H1 (cell line): Measurements from ENCODE around the gene UBE2G2. TPM values are rescaled to one million over a fixed set of nuclear protein-coding genes. Genes with fewer than 3 reads are reported as not detected.

Source experiments
- CTCF ChIA-PET: fragments of 300-600 bp; sonication (Branson Sonifier 250); formaldehyde crosslinking; loops from one replicate; lab custom pipeline; 2021; ENCODE audit not compliant: partially characterized antibody; lab: Charles Lee
- POLR2A ChIA-PET: fragments of 300-600 bp; sonication (Branson Sonifier 250); formaldehyde crosslinking; loops from one replicate; lab custom pipeline; 2021; ENCODE audit warnings: inconsistent platforms; ENCODE audit not compliant: partially characterized antibody; lab: Charles Lee
- DNase-seq, 2 experiments: peaks; one replicate each; pipeline versions ENCODE4 v3.0.0 to v3.0.0-alpha.2; 2010 to 2022; ENCODE audit warnings: low spot score in 2 of 2, low read depth in 1 of 2, mixed read lengths in 1 of 2
- FAIRE-seq: peaks from 2 replicates; lab custom pipeline; 2011; peaks lifted over from hg19 to GRCh38; lab: Jason Lieb, UNC
- H2AFZ ChIP-seq: 2 replicates; pipeline ENCODE4 v1.8.1; 2012; ENCODE audit warnings: low read length, inconsistent platforms
- H2AK5ac ChIP-seq: 2 replicates; pipeline ENCODE4 v1.6.1; 2013; ENCODE audit warnings: low read depth, low read length
- H2BK120ac ChIP-seq: replicated peaks from 2 replicates; pipeline ENCODE3; 2013; ENCODE audit warnings: low read depth, low read length, inconsistent platforms
- H2BK12ac ChIP-seq: 2 replicates; pipeline ENCODE4 v1.6.1; 2013; ENCODE audit warnings: low read depth, low read length
- H2BK15ac ChIP-seq: 2 replicates; pipeline ENCODE4 v1.6.1; 2013; ENCODE audit warnings: low read length
- H2BK20ac ChIP-seq: 2 replicates; pipeline ENCODE4 v1.6.1; 2013; ENCODE audit warnings: low read length
- H2BK5ac ChIP-seq: 2 replicates; pipeline ENCODE4 v1.6.1; 2013; ENCODE audit warnings: low read depth, low read length
- H3K14ac ChIP-seq: 2 replicates; pipeline ENCODE4 v1.6.1; 2013; ENCODE audit warnings: inconsistent platforms; ENCODE audit not compliant: insufficient read length
- H3K18ac ChIP-seq: 2 replicates; pipeline ENCODE4 v1.6.1; 2013; ENCODE audit warnings: low read length; ENCODE audit errors: extremely low read depth
- H3K23ac ChIP-seq: 2 replicates; pipeline ENCODE4 v1.6.1; 2013; ENCODE audit warnings: inconsistent platforms; ENCODE audit not compliant: insufficient read length
- H3K23me2 ChIP-seq: 2 replicates; pipeline ENCODE4 v1.6.1; 2013; ENCODE audit warnings: low read depth, low read length
- H3K27ac ChIP-seq: 2 replicates; pipeline ENCODE4 v1.6.1; 2011; ENCODE audit warnings: low read depth, low read length, inconsistent platforms
- H3K27me3 ChIP-seq, 4 experiments: replicated peaks in 1 of 4; 1 replicate in 1 of 4; 2 replicates in 3 of 4; pipeline versions ENCODE4 v1.6.1 to v1.8.1; 2011 to 2013; ENCODE audit warnings: low read length in 3 of 4, mild to moderate bottlenecking in 3 of 4, inconsistent platforms in 2 of 4, mixed read lengths in 2 of 4, moderate library complexity in 1 of 4; ENCODE audit not compliant: control insufficient read depth in 3 of 4, insufficient read depth in 3 of 4; ENCODE audit errors: extremely low read depth in 1 of 4
- H3K36me3 ChIP-seq, 4 experiments: 2 replicates each; pipeline versions ENCODE4 v1.6.1 to v1.8.1; 2011 to 2013; ENCODE audit warnings: mild to moderate bottlenecking in 4 of 4, low read length in 3 of 4, moderate library complexity in 2 of 4, control low read depth in 1 of 4, inconsistent platforms in 1 of 4; ENCODE audit not compliant: insufficient read depth in 4 of 4, control insufficient read depth in 2 of 4
- H3K4ac ChIP-seq: replicated peaks from 2 replicates; pipeline ENCODE3; 2013; ENCODE audit warnings: low read length, low read depth, mixed read lengths, inconsistent platforms; ENCODE audit not compliant: insufficient read length
- H3K4me1 ChIP-seq, 4 experiments: replicated peaks in 1 of 4; 1 replicate in 1 of 4; 2 replicates in 3 of 4; pipeline versions ENCODE4 v1.6.1 to v1.8.1; 2011 to 2013; ENCODE audit warnings: low read length in 3 of 4, inconsistent platforms in 2 of 4, mixed read lengths in 1 of 4; ENCODE audit not compliant: insufficient read depth in 4 of 4, control insufficient read depth in 3 of 4
- H3K4me2 ChIP-seq, 2 experiments: 2 replicates each; pipeline versions ENCODE4 v1.6.1 to v1.8.1; 2011 to 2013; ENCODE audit warnings: low read depth in 2 of 2, low read length in 2 of 2, control low read depth in 1 of 2, inconsistent platforms in 1 of 2, mild to moderate bottlenecking in 1 of 2; ENCODE audit not compliant: insufficient read depth in 1 of 2
- H3K4me3 ChIP-seq, 4 experiments: fragments of 200-600, 300-600 bp in 1 of 4; sonication (generic), shearing (Covaris generic), sonication (Bioruptor Twin) in 1 of 4; 2 replicates each; pipeline versions ENCODE4 v1.5.1 to v1.8.1; 2011 to 2016; ENCODE audit warnings: low read length in 4 of 4, low read depth in 3 of 4, control low read depth in 2 of 4, inconsistent platforms in 2 of 4, mild to moderate bottlenecking in 2 of 4, mixed read lengths in 1 of 4, moderate library complexity in 1 of 4; ENCODE audit not compliant: insufficient read depth in 2 of 4; ENCODE audit errors: extremely low read depth in 1 of 4
- H3K56ac ChIP-seq: replicated peaks from 2 replicates; pipeline ENCODE3; 2013; ENCODE audit warnings: low read depth, mild to moderate bottlenecking, mixed read lengths, low read length, inconsistent platforms; ENCODE audit not compliant: insufficient read length
- H3K79me1 ChIP-seq: 2 replicates; pipeline ENCODE4 v1.6.1; 2013; ENCODE audit warnings: low read depth, low read length, control low read depth
- H3K79me2 ChIP-seq, 2 experiments: 2 replicates each; pipeline versions ENCODE4 v1.6.1 to v1.8.1; 2012 to 2013; ENCODE audit warnings: low read length in 2 of 2, mild to moderate bottlenecking in 2 of 2, inconsistent platforms in 1 of 2; ENCODE audit not compliant: insufficient read depth in 2 of 2, control insufficient read depth in 1 of 2
- H3K9ac ChIP-seq, 4 experiments: replicated peaks in 1 of 4; 1 replicate in 1 of 4; 2 replicates in 3 of 4; pipeline versions ENCODE4 v1.6.1 to v1.8.1; 2011 to 2013; ENCODE audit warnings: low read depth in 3 of 4, low read length in 3 of 4, control low read depth in 2 of 4, mild to moderate bottlenecking in 2 of 4, moderate library complexity in 2 of 4, inconsistent platforms in 1 of 4; ENCODE audit errors: extremely low read depth in 1 of 4
- H3K9me3 ChIP-seq, 2 experiments: 2 replicates each; pipeline versions ENCODE4 v1.6.1 to v1.8.1; 2012 to 2013; ENCODE audit warnings: mild to moderate bottlenecking in 2 of 2, moderate library complexity in 2 of 2, control low read depth in 1 of 2, inconsistent platforms in 1 of 2, low read depth in 1 of 2, low read length in 1 of 2, mixed read lengths in 1 of 2; ENCODE audit not compliant: insufficient read depth in 2 of 2
- H4K20me1 ChIP-seq, 2 experiments: replicated peaks in 1 of 2; 2 replicates each; pipeline versions ENCODE3 to v1.8.1; 2011 to 2013; ENCODE audit warnings: inconsistent platforms in 2 of 2, low read length in 2 of 2, mild to moderate bottlenecking in 1 of 2; ENCODE audit not compliant: insufficient read depth in 2 of 2, control insufficient read depth in 1 of 2
- H4K5ac ChIP-seq: 2 replicates; pipeline ENCODE4 v1.6.1; 2013; ENCODE audit warnings: low read length, low read depth, mixed read lengths, inconsistent platforms; ENCODE audit not compliant: insufficient read length
- H4K8ac ChIP-seq: 2 replicates; pipeline ENCODE4 v1.8.0; 2013; ENCODE audit warnings: mild to moderate bottlenecking, moderate library complexity, low read length, inconsistent platforms; ENCODE audit not compliant: insufficient read depth; ENCODE audit errors: extremely low read depth
- H4K91ac ChIP-seq: replicated peaks from 2 replicates; pipeline ENCODE3; 2013; ENCODE audit warnings: low read length, mixed read lengths, inconsistent platforms; ENCODE audit not compliant: insufficient read length
- CHD2 ChIP-seq: IDR thresholded peaks from 2 replicates; pipeline ENCODE4 v1.6.1; 2012; ENCODE audit warnings: low read length, improper control_type of control experiment
- EZH2 ChIP-seq: fragments of 200-600 bp; sonication (generic); IDR thresholded peaks from 2 replicates; pipeline ENCODE4 v1.7.1; 2012; ENCODE audit warnings: low read depth, mild to moderate bottlenecking, moderate library complexity, low read length, inconsistent platforms; ENCODE audit not compliant: severe bottlenecking
- RAD21 ChIP-seq, 2 experiments: IDR thresholded peaks in 1 of 2; conservative IDR thresholded peaks in 1 of 2; 2 replicates each; pipeline ENCODE4 v1.6.1; 2011; ENCODE audit warnings: low read depth in 2 of 2, low read length in 2 of 2, improper control_type of control experiment in 1 of 2, inconsistent platforms in 1 of 2, mild to moderate bottlenecking in 1 of 2, moderate library complexity in 1 of 2
- RNF2 ChIP-seq: fragments of 200-900, 300-1000 bp; sonication (generic); IDR thresholded peaks from 2 replicates; pipeline ENCODE4 v1.7.1; 2016; ENCODE audit warnings: borderline replicate concordance, low read depth, mild to moderate bottlenecking, antibody characterized with exemption, low read length; ENCODE audit not compliant: poor library complexity, severe bottlenecking; ENCODE audit errors: missing control alignments
- RXRA ChIP-seq: IDR thresholded peaks from 2 replicates; pipeline ENCODE4 v1.6.1; 2011; ENCODE audit warnings: low read depth, mild to moderate bottlenecking, low read length, moderate library complexity; ENCODE audit not compliant: insufficient read depth
- WGBS, 2 experiments: shearing (Covaris generic) in 1 of 2; methylation state at CpG; one replicate each; pipeline versions ENCODE4 v1.1.6 to v1.1.7; 2013 to 2015; ENCODE audit warnings: low lambda C conversion rate in 2 of 2, mixed read lengths in 2 of 2, inconsistent platforms in 1 of 2, low coverage in 1 of 2, missing lambda C conversion rate in 1 of 2; ENCODE audit not compliant: insufficient replicate concordance in 2 of 2, insufficient coverage in 1 of 2, insufficient read length in 1 of 2; ENCODE audit errors: extremely low coverage in 1 of 2, missing lambda C conversion rate in 1 of 2; 5-methylcytosine and 5-hydroxymethylcytosine counted together
- polyA plus RNA-seq, 7 experiments: library from polyadenylated mRNA; depleted of rRNA in 3 of 7; stranded (reverse) in 5 of 7; unstranded in 2 of 7; fragments of >200 nt in 5 of 7; fragments of 200-250 nt in 2 of 7; gene quantifications; 1 replicate in 5 of 7; 2 replicates in 1 of 7; 4 replicates in 1 of 7; pipeline versions ENCODE4 v1.2.1 to v1.2.3, GENCODE V29; 2011 to 2013; ENCODE audit warnings: missing spikeins in 2 of 7, mixed read lengths in 2 of 7
- total RNA-seq: library from RNA; stranded (reverse); fragmentation: NEBNext Ultra II Directional; extraction: Animal tissue kit (Norgen Biotek cat#: 25700); gene quantifications from 2 replicates; pipeline ENCODE4 v1.2.1, GENCODE V29; 2021
- TF ChIP-seq, protein P1 (sequence below): IDR thresholded peaks from 2 replicates; pipeline ENCODE4 v1.6.1; 2012; ENCODE audit warnings: inconsistent platforms
- TF ChIP-seq, protein P2 (sequence below): IDR thresholded peaks from 2 replicates; pipeline ENCODE4 v1.6.1; 2012; ENCODE audit warnings: inconsistent platforms

Gene UBE2G2
- total and polyA plus RNA-seq, 2 of the 8 experiments (the other 6 are each of a cell fraction or from before 2014, with no cell fraction given) = 96.3 to 101 TPM

DNA sequence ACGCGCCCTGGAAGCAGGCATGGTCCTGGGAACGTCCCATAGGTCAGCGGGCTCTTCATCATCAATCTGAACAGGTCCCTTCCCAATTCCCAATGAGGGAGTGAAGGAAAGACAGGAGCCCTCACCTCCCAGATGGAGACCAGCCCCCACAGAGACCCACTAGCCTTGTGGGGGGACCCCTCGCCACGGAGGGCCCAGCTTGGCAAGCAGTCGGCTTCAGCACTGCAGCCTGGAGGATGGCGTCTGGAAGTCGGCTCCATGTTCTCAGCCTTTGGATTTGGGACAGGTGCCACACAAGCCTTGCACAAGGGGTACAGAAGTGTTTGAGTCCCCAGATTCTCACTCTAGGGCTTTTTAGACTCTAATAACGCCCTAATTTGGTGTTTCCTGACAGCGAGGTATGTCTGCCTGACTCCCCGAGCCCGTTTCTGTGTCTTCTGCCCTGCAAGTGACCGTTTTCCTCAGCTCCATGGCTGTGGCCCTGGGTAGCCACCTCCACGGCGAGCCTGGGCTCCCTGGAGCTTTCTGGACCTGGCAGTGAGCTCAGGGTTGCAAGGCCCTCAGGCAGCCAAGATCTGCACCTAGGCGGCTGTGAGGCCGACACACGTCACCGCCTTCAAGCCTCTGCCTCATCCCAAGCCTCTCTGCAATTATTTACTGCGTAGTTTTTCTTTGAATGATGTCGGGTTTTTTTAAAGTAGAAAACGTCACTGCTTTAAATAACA lies 41.3 kb upstream of the UBE2G2 start:
- H2BK20ac ChIP-seq = no peak overlapping the region
- H4K8ac ChIP-seq = no peak overlapping the region
- DNase-seq (no peak), FAIRE-seq (no peak)
- H3K23me2 ChIP-seq = peaks cover 3% of the 10 kb centered on the region
- H3K79me2 ChIP-seq = no peaks in the 10 kb centered on the region
- no peak overlapping the region for H2BK15ac ChIP-seq
- no peak overlapping the region for H3K56ac ChIP-seq
- H2AK5ac ChIP-seq = no peak overlapping the region
- no peak overlapping the region for H4K5ac ChIP-seq
- no peak overlapping the region for H3K18ac ChIP-seq
- no peaks in the 10 kb centered on the region for H3K9me3 ChIP-seq
- TF ChIP-seq RXRA (no peak), CHD2 (no peak), EZH2 (no peak), RAD21 (IDR thresholded peaks at IDR 0.05 in 1 of 2, conservative IDR thresholded peaks at IDR 0.05 in 1 of 2; ENCODE audit: low read depth in 2 of 2, low read length in 2 of 2) (no peak), RNF2 (no peak)
- TF ChIP-seq, protein P1, sequence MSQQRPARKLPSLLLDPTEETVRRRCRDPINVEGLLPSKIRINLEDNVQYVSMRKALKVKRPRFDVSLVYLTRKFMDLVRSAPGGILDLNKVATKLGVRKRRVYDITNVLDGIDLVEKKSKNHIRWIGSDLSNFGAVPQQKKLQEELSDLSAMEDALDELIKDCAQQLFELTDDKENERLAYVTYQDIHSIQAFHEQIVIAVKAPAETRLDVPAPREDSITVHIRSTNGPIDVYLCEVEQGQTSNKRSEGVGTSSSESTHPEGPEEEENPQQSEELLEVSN = no peak
- TF ChIP-seq, protein P2, sequence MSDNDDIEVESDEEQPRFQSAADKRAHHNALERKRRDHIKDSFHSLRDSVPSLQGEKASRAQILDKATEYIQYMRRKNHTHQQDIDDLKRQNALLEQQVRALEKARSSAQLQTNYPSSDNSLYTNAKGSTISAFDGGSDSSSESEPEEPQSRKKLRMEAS = no peak
- H2BK120ac ChIP-seq = no peak overlapping the region
- ChIA-PET CTCF (no interaction called here), POLR2A (no interaction called here)
- H3K4me2 ChIP-seq = no peak overlapping the region
- no peak overlapping the region for H2AFZ ChIP-seq
- H3K27ac ChIP-seq = no peak overlapping the region
- H3K79me1 ChIP-seq = no peaks in the 10 kb centered on the region
- H3K4me1 ChIP-seq = peaks cover 0 to 16% (median 4%) of the 10 kb centered on the region in 4 experiments; a peak in 5 of 7 replicates
- no peaks in the 10 kb centered on the region; a peak in 1 of 8 replicates for H3K36me3 ChIP-seq
- no peak overlapping the region for H3K9ac ChIP-seq
- no peak overlapping the region for H3K4me3 ChIP-seq
- 77% methylated on average over 23 of the region's 23 CpGs; no CpG with 5 or more reads in 1 of the 2 experiments for WGBS, 2 experiments
- H4K20me1 ChIP-seq = peaks cover 0 to 4% of the 10 kb centered on the region in 2 experiments
- H4K91ac ChIP-seq = no peak overlapping the region
- no peak overlapping the region for H3K4ac ChIP-seq
- no peak overlapping the region for H3K23ac ChIP-seq
- no peak overlapping the region for H2BK5ac ChIP-seq
- H2BK12ac ChIP-seq = no peak overlapping the region; the same call in 1 of the 2 replicates
- no peaks in the 10 kb centered on the region for H3K27me3 ChIP-seq
- no peak overlapping the region for H3K14ac ChIP-seq
